GM18858 (cell line): ENCODE measurements around the gene PARN.
"Not testable (repeated sequence)": the region's sequence is repeated elsewhere in the genome, so short reads cannot be mapped to it uniquely, and the experiment has no call there.

Experiments used
- ATAC-seq: cut with Tn5 transposase; IDR thresholded peaks from one replicate; pipeline ENCODE4 v1.9.1; 2021; ENCODE audit not compliant: unreplicated experiment

Gene PARN

DNA sequence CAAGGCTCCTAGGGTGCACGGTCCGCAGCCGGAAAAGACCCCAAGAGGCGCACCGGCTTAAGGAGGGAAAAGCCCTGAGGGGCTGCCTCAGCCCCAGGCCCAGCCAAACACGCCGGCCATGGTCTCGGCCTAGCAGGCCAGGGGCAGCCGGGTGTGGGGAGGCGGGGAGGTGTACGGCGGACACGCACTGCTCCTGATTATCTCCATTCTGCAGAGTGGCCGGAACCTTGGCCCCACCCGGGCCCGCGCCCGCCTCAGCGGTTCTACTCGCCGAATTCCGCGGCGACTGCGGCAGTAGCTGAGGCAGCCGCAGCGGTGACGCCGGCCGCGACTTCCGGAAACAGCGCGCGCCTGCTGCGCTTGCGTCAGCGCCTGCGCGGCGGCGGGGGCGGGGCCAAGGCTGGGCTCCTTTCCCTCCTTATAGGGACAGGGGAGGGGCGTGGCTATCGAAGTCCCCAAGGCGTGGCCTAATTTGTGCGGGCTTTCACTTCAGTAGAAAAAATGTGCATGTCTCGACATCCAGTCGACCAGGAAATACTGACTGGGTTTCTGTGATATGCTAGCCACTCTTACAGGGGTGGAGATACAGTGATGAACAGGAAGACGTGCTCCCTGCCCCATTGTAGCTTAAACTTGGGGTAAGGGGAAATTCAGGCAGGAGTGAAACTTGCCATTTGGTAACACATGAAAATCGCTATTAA, at the start of gene PARN:
Gene PARN (minus strand): TSS at position 342 of the 701 bp plus-strand sequence. CDS start 135 bp downstream, at position 207.
- no peak for ATAC-seq

DNA sequence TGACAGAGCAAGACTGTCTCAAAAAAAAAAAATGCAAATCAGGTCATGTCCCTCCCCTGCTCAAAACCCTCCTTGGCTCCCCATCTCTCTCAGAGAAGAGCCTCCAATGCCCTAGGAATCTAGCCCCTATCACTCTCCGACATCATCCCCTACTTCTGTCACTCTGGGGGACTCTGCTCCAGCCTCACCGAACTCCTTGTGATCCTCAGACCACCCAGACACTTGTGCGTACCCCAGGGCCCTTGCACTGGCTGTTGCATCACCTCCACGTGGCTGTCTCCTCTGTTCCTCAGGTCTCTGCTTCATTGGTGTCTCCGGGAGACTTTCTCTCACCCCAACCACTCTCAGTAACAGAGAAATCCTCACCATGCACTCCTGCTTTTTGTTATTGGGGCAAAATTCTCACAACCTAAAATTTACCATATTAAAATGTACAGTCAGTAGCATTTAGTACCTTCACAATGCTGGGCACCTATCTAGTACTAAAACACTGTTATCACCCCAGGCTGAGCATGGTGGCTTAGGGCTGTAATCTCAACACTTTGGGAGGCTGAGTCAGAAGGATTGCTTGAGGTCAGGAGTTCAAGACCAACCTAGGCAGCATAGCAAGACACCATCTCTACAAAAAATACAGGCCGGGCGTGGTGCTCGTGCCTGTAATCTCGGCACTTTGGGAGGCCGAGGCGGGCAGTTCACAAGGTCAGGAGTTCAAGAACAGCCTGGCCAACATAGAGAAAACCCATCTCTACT, 48.9 kb upstream of the PARN start:
- no peak for ATAC-seq

GRCh38 chr16:14677627-14678026, 47.6 kb upstream of the PARN start:
- ATAC-seq = no peak

GRCh38 chr16:14676633-14677032, 46.6 kb upstream of the PARN start:
- ATAC-seq = no peak

DNA sequence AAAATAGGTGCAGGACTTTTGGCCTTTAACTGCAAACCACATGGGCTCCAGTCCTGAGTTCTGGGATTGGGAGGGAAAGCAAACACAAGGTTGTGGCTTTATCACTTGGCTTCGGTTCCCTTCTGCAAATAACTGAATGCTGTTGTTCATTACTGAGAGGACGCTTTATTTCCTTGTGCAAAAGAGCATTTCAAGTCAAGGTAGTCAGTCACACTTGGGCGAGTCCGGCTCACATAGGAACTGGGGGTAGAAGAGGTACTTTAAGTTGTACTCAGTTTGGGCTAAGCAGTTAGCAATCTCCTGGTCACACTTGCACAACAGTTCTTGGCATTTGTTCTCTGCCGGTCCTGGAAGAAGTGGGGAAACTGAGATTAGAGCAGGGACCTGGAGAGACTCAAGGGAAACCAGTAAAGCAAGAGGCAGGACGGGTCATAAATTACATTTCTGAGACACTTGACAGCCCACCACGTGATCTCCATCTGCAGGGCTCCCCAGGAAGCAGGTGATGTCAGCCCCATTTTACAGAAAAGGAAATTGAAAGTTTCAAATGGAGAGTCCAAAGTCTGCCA, 42.4 kb upstream of the PARN start:
- ATAC-seq = peak; percentile 44

GRCh38 chr16:14669776-14670175, 39.7 kb upstream of the PARN start:
- no peak for ATAC-seq

GRCh38 chr16:14668556-14669223, 38.6 kb upstream of the PARN start:
- no peak for ATAC-seq

DNA sequence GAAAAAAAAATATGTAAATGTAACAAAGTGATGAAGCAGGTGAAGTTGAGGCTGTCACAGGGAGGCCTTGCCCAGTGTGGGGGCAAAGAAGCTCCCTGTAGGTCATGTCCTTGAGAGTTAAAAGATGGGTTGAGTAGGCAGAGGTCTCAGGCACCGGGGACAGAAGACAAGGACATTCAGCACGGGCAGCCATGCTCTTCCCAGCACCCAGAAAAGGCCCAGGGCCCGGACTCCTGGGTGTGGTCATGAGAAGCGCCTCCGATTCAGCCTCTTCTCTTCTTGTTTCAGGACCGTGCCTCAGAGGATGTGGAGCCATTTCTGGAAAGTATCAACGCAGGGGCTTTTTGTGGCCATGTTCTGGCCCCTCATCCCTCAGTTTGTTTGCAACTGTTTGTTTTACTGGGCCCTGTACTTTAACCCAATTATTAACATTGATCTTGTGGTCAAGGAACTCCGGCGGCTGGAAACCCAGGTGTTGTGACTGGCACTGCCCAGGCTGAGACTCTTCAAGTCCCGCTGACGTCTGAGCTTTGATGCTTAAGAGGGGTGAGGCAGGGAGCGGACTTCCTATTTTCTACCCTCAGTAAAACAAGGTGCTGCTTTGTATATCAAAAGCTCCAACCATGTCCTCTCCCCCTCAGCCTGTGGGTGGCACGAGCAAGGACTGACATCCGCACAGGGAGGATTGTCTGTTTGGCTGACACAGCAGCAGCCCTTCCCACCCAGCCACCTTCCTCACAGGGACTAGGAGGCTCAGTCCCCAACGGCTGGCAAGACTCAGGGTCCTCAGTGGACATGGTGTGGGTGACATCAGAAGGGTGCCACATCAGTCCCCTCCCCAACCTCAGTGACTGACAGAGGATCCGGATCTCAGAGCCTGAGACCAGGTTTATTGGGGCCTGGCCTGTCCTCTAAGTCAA, 37.5 kb upstream of the PARN start:
- ATAC-seq = no peak

DNA sequence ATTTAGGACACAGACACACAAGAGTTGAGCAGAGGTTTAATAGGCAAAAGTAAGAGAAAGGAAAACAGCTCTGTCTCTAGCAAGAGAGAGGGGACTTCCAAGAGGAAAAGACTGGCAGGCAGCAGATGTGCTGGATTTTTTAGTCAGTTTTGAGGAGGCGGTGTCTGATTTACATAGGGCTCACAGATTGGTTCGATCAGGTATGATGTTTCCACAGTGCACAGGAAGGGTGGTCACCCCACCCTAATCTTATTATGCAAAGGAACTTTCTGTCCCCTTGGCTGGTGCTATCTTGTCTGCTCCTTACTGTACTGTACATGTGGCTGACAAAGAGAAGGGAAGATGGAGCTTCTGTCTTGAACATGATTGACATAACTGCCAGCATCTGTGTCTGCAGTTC, 28.0 kb upstream of the PARN start:
- peak; percentile 72 for ATAC-seq

- no peak for ATAC-seq
These were observed 22.7 kb upstream of the PARN start for GRCh38 chr16:14652726-14653125.

DNA sequence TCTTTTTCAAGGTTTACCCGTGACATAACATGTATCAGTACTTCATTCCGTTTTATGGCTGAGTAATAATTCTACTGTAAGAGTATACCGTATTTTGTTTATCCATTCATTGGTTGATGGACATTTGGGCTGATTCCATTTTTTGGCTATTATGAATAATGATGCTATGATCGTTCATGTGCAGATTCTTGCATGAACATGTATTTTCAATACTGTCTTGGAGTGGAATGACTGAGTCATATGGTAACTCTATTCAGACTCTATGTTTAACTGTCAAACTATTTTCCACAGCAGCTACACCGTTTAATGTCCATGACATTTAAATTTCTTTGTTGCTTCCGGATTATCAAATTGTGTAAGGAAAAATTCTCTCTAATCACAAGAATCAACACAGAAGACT, 20.6 kb upstream of the PARN start:
- ATAC-seq = no peak

GRCh38 chr16:14649816-14650215, 19.8 kb upstream of the PARN start:
- no peak for ATAC-seq

DNA sequence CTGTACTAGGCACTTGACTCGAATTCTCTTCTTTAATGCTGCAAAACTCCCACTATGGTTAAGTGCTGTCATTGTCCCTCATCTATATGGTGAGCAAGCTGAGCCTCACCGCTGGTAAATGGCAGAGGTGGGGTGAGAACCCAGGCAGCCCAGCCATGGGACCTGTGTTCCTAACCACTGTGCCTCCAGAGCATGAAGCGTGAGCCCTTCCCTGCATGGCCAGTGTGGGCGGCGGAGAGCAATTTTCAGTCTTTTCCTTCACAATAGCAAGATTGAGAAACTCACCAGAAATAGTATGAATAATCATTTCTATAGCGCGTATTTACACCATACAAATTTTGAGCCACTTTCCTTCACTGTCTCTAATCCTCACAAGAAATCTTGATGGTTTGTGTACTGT, 11.9 kb upstream of the PARN start:
- no peak for ATAC-seq

DNA sequence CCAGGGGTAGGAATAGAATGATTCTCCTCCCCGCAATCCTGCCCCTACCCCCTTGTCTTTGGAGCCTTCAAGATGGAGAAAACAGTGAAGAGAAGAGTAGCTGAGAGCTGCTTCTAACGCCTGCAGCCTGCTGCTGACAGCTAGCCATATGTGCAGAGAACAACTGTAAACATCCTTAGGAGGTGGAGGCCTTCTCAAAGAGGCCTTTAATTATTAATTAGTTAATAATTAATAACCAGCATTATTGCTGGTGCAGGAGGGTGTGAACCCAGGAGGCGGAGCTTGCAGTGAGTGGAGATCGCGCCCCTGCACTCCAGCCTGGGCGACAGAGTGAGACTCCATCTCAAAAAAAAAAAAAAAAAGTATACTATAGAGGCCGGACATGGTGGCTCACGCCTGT, 11.1 kb upstream of the PARN start:
- ATAC-seq = no peak

DNA sequence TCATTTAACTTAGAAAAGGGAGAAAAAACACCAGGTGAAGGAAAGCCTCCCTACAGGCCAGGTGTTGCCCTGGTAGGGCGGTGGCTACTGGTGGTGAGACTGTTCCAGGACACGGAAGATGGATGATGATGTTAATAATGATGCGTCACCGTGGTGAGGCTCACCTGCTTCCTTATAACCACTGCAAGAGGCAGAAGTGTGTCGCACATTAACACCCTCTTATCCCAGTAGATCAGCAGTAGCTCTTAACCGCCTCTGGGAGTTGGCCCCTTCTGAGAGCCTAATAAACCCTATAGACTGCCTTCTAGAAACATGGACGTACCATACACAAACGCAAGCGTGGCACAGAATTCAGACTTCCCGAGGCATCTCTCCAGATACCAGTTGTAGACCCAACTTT, 10.5 kb upstream of the PARN start:
- no peak for ATAC-seq

DNA sequence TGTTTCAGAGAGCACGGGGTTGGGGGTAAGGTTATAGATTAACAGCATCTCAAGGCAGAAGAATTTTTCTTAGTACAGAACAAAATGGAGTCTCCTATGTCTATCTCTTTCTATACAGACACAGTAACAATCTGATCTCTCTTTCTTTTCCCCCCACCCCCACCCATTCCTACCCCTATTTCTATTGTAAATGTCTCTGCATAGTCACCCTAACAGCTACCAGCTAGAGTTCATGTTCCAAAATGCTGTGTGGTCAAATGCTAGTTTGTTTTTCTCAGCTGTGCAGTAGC, 6.8 kb upstream of the PARN start:
- not testable (repeated sequence) for ATAC-seq

DNA sequence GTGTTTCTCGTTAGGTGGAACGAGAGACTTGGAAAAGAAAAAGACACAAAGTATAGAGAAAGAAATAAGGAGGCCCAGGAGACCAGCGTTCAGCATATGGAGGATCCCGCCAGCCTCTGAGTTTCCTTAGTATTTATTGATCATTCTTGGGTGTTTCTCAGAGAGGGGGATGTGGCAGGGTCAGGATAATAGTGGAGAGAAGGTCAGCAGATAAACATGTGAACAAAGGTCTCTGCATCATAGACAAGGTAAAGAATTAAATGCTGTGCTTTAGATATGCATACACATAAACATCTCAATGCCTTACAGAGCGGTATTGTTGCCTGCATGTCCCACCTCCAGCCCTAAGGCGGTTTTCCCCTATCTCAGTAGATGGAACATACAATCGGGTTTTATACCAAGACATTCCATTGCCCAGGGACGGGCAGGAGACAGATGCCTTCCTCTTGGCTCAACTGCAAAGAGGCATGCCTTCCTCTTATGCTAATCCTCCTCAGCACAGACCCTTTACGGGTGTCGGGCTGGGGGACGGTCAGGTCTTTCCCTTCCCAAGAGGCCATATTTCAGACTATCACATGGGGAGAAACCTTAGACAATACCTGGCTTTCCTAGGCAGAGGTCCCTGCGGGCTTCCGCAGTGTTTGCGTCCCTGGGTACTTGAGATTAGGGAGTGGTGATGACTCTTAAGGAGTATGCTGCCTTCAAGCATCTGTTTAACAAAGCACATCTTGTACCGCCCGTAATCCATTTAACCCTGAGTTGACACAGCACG, 6.3 kb upstream of the PARN start:
- not testable (repeated sequence) for ATAC-seq

GRCh38 chr16:14635395-14636165, 5.5 kb upstream of the PARN start:
- no peak for ATAC-seq

GRCh38 chr16:14634389-14634725, 4.3 kb upstream of the PARN start:
- no peak for ATAC-seq
